Thyroid gland (tissue), 4 donors: ENCODE measurements around the gene SPG7.

Experiments used
- POLR2A ChIP-seq, 2 donors: fragments of 450-650 bp; IDR thresholded peaks; one replicate each; pipeline ENCODE4 v1.6.1; 2017; ENCODE audit warnings: antibody characterized with exemption in 2 of 2, mild to moderate bottlenecking in 2 of 2, moderate library complexity in 1 of 2
- TF ChIP-seq, protein P1 (sequence below), 6 experiments: fragments of 200-600 bp in 3 of 6; fragments of 450-650 bp in 3 of 6; sonication (generic) in 3 of 6; IDR thresholded peaks; one replicate each; pipeline ENCODE4 v1.5.1; 2016 to 2019; ENCODE audit warnings: antibody characterized with exemption in 6 of 6, mild to moderate bottlenecking in 2 of 6, inconsistent platforms in 1 of 6, moderate library complexity in 1 of 6

DNA sequence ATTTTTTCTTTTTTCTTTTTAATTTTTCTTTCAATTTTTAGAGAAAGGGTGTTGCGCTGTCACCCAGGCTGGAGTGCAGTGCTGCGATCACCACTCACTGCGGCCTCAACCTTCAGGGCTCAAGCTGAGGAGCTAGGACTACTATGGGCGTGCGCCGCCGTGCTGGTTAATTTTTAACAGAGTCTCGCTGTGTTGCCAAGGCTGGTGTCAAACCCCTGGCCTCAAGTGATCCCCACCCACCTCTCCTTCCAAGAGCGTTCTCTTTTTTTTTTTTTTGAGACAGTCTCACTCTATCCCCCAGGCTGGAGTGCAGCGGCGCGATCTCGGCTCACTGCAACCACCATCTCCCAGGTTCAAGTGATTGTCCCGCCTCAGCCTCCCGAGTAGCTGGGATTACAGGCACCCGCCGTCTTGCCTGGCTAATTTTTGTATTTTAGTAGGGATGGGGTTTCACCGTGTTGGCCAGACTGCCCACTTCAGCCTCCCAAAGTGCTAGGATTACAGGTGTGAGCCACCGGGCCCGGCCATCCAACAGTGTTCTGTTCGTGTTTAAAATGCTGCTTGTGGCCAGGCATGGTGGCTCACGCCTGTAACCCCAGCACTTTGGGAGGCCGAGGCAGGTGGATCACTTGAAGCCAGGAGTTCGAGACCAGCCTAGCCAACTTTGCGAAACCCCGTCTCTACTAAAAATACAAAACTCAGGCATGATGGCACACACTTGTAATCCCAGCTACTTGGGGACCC is 37.8 kb downstream of the SPG7 start:
- TF ChIP-seq, protein P1, sequence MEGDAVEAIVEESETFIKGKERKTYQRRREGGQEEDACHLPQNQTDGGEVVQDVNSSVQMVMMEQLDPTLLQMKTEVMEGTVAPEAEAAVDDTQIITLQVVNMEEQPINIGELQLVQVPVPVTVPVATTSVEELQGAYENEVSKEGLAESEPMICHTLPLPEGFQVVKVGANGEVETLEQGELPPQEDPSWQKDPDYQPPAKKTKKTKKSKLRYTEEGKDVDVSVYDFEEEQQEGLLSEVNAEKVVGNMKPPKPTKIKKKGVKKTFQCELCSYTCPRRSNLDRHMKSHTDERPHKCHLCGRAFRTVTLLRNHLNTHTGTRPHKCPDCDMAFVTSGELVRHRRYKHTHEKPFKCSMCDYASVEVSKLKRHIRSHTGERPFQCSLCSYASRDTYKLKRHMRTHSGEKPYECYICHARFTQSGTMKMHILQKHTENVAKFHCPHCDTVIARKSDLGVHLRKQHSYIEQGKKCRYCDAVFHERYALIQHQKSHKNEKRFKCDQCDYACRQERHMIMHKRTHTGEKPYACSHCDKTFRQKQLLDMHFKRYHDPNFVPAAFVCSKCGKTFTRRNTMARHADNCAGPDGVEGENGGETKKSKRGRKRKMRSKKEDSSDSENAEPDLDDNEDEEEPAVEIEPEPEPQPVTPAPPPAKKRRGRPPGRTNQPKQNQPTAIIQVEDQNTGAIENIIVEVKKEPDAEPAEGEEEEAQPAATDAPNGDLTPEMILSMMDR (IDR thresholded peaks at IDR 0.05): no peak
- no peak for TF ChIP-seq POLR2A (IDR thresholded peaks at IDR 0.05)
